Omental fat pad (tissue), 4 donors: ENCODE data around the gene LAPTM5. TPM values are rescaled to one million over a fixed set of nuclear protein-coding genes. Genes with fewer than 3 reads are reported as not detected.
"Not testable (repeated sequence)": the region's sequence is repeated elsewhere in the genome, so short reads cannot be mapped to it uniquely, and the experiment has no call there.

ENCODE experiments used
- ATAC-seq: fragments of 150-250 bp; one replicate; pipeline ENCODE4 v1.9.1; 2016; ENCODE audit warnings: mild to moderate bottlenecking, moderate library complexity; ENCODE audit not compliant: low FRiP score
- DNase-seq: peaks from one replicate; pipeline ENCODE4 v3.0.0-alpha.2; 2019; ENCODE audit warnings: low spot score
- CTCF ChIP-seq, 3 donors: fragments of 450-650 bp; IDR thresholded peaks; one replicate each; pipeline ENCODE4 v1.5.1; 2016 to 2017; ENCODE audit warnings: antibody characterized with exemption in 3 of 3, mild to moderate bottlenecking in 3 of 3, moderate library complexity in 2 of 3
- total RNA-seq, 4 donors: library from RNA; depleted of rRNA; stranded (reverse); fragments of >200 nt; gene quantifications; one replicate each; pipeline ENCODE4 v1.1.0, GENCODE V29; 2016

The LAPTM5 gene
- total RNA-seq, 4 donors from 2014 or later, result 87.4 to 327 (median 154) TPM

DNA sequence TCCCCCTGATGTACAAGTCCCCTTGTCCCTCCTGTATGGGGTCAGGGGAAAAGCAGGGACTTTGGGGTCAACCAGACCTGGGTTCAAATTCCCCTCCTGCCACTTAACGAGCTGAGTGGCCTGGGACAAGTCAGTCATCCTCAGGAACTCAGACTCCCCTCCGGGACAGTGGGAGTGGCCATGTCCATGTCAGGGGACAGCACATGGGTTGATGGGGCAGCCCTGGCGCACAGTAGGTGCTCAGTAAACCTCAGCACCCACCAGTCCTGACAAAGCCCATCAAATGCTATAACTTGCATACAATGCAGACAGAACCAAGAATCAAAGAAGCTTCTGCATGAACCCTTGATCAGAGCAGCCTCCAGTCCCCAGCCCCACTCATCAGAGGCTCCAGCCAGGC lies 64.2 kb downstream of the LAPTM5 start:
- no peak for DNase-seq
- no peak for ATAC-seq
- no peak for TF ChIP-seq CTCF (IDR thresholded peaks at IDR 0.05)

- ATAC-seq (no peak), DNase-seq (no peak)
- no peak for TF ChIP-seq CTCF (IDR thresholded peaks at IDR 0.05)
Measured at GRCh38 chr1:30692948-30693301, 64.6 kb downstream of the LAPTM5 start.

DNA sequence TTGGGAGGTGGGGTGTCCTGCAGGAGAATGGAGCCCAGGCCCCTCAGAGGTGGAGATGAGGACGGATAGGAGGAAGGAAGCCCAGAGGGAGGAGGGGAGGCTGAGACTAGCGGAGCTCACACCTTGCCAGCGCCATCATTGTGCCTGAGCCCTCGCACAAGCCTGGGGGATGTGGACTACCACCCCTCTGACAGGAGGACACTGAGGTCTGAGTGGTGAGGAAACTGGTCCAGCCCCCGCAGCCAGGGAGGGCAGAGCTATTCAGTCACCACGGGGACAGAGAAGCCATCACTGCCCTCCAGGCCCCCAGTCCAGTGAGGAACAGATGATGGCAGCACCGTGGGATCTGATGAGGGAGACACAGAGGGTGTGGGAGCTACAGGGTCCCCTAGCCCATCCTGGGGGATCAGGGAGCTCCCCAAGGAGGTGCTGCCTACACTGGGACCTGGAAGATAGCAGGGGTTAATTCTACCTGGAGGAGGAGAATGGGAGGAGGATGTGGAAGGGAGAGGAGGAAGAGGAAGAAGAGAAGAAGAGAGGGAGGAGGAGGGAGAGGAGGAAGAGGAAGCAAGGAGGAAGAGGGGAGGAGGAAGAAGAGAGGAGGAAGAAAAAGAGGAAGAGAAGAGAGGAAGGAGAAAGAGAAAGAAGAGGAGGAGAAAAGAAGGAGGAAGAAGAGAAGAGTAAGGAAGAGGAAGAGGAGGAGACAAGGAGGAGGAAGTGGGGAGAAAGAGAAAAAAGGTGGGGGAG lies 65.2 kb downstream of the LAPTM5 start:
- DNase-seq (no peak), ATAC-seq (no peak)
- TF ChIP-seq CTCF (IDR thresholded peaks at IDR 0.05), result no peak

DNA sequence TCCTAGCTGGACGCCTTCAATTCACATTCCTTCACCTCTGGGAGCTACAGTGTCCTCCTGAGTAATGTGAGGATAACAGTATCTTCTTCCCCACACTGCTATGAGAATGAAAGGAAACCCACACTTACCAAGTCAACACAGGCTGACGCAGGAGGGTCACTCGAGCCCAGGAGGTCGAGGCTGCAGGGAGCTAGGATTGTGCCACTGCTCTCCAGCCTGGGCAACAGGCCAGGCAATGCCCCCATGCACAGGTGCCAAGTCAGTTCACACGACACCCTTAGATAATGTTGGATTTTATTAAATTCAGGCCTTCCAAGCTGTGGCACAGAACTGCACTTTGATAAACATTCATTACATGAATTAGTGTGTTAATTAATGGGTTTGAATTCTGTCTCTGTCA lies 66.1 kb downstream of the LAPTM5 start:
- no peak for DNase-seq
- ATAC-seq, result no peak

DNA sequence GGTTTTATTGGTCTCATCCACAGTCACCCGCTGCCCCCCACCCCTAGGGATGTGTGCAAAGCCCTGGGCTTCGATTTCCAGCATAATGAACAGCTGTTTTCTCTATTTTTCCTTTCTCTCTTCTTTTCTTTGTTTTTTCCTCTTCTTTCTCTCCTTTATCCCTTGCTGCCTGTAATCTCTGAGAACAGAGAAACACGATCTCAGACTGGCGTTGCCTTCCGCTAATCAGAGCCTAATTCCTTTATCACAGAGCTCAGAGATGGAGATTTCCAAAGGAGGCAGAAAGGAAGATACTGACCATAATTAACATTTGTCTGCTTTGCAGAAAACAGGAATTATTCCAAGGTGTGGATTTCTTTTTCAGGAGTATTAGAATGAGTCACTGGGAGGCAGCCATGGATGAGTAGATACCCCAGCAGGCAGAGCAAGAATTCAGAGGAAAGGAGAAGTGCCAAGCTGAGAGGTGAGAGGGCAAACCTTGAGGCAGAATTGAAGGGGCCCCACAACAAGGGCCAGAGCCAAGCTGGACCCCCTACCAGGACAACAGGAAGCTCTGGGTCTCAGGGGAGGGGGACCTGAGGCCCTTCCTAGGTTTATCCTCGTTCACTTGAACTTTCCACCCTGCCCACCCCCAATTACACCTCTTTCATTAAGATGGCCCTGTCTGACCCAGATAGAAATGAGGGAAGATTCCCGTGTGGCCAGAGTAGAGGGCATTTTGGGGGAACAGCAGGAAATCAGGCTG lies 67.5 kb downstream of the LAPTM5 start:
- ATAC-seq (no peak), DNase-seq (no peak)
- no peak for TF ChIP-seq CTCF (IDR thresholded peaks at IDR 0.05)

More for the DNA sequence above, 66.1 kb downstream of the LAPTM5 start:
- no peak for TF ChIP-seq CTCF (IDR thresholded peaks at IDR 0.05)

- TF ChIP-seq CTCF (IDR thresholded peaks at IDR 0.05), result no peak
- no peak for DNase-seq
- no peak for ATAC-seq
Measured at GRCh38 chr1:30688920-30689794, 68.4 kb downstream of the LAPTM5 start.

GRCh38 chr1:30688516-30688915 lies 69.1 kb downstream of the LAPTM5 start:
- not testable (repeated sequence) for ATAC-seq, DNase-seq
